ENCODE measurements around the gene ANKS6.

The ANKS6 gene

DNA sequence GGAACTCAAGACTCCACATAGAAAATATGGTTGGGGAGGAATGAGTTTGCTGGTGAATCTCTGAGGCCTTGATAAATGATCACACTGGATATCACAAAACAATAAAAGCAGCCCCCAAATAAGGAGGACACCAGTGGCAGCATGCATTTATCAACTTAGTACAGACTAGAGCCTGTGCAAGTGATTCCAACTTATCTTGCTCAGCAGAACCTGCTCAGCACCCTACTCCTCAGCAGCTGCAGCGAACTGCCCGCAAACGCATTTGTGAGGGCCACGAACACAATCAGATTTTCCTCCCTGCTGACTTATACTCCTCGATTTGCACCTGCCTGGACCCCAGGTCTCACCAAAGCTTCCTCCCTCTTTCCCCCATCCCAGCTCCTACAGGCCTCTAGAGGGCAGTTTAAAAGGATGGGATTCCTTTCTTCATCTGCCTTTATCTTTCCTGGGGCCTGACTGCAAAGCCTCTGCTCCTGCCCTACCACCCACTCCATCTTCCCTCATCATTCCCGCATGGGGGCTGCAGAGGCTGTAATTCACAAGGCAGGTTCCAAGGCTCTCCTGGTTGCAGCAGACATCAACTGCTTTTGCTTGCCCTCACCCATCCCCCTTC is 41.2 kb downstream of the ANKS6 start:
- Mint-ChIP-seq H3K27me3 (no peaks in the 10 kb centered on the region), H3K9me3 (peaks cover 8% of the 10 kb centered on the region), H3K27ac (no peak overlapping the region), H3K36me3 (ENCODE audit: low read depth) (peaks cover 83% of the 10 kb centered on the region), H3K4me1 (ENCODE audit: low read depth) (no peaks in the 10 kb centered on the region), H3K4me3 (no peak overlapping the region)
- no peak for DNase-seq

DNA sequence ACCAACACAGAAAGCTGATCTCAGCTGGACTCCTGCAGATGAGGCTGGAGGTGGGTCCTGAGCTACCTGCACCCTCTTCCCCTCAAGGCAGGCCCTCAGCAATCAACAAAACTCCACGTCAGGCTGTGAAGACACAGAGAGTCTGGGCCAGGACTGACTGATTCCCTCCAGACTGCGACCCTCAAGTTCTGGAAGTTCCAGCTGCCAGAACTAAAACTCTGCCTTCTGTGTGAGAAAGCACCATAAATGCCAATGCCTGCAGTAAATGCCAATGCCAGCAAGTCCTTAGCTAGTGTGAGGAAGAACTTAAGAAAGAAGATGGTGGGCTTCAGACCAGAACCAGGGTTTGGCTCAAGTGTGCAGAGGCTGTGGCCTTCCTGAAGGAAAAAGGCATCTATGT is 45.1 kb downstream of the ANKS6 start:
- Mint-ChIP-seq H3K27ac (no peak overlapping the region), H3K4me3 (no peak overlapping the region), H3K36me3 (ENCODE audit: low read depth) (peaks cover 86% of the 10 kb centered on the region), H3K27me3 (no peaks in the 10 kb centered on the region), H3K4me1 (ENCODE audit: low read depth) (no peaks in the 10 kb centered on the region), H3K9me3 (peaks cover 2% of the 10 kb centered on the region)
- no peak for DNase-seq

DNA sequence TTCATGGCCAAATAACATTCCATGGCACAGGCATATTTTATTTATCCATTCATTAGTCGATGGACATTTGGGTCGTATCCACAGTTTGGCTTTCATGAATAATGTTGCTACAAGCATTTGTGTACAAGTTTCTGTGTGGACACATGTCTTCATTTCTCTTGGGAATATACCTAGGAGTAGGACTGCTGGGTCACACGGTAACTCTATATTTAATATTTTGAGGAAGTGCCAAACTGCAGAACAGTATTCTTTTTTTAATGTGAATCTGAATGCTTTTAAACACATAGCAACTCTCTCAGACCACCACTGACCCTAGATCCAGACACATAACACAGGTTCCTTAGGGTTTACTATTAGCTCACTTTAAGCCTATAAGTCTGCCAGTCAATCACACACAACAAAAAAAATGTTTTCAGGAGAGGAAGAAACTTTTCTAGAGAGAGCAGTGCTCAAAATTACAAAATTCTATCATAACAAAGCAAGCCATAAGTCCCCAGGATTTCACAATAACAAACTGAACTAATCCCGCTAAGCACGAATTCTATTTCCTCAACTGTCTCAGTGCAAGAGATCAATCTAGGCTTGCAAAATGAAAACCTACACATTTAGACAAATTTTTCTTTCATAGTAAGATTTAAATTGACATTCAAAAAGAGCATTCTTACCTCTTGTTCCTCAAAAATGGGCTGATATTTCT is 45.8 kb downstream of the ANKS6 start:
- H3K4me1 Mint-ChIP-seq (ENCODE audit: low read depth): no peaks in the 10 kb centered on the region
- H3K9me3 Mint-ChIP-seq: peaks cover 2% of the 10 kb centered on the region
- peaks cover 86% of the 10 kb centered on the region for H3K36me3 Mint-ChIP-seq (ENCODE audit: low read depth)
- no peak overlapping the region for H3K4me3 Mint-ChIP-seq
- no peak overlapping the region for H3K27ac Mint-ChIP-seq
- DNase-seq: no peak
- no peaks in the 10 kb centered on the region for H3K27me3 Mint-ChIP-seq

DNA sequence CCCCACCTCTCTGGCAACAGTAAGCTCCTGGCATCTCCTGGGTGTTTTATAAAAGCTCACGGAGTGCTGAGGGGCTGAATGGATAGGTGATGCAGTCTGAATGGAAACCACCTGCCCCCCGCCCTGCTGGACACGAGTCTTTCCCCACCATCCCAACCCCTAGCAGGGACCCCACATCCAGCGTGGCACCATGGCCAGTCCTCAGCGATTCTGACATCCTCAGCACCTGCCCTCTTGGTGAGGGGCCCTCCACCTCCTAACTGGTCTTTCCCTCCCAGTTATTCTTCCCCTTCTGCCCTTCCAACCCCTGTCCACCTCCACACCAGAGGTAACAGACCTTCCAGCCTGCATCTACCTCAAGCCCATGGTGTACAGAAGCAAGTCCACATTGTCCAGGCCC is 48.9 kb downstream of the ANKS6 start:
- Mint-ChIP-seq H3K9me3 (peaks cover 2% of the 10 kb centered on the region), H3K27me3 (no peaks in the 10 kb centered on the region), H3K27ac (no peak overlapping the region), H3K4me1 (ENCODE audit: low read depth) (no peaks in the 10 kb centered on the region), H3K4me3 (no peak overlapping the region), H3K36me3 (ENCODE audit: low read depth) (peaks cover 87% of the 10 kb centered on the region)
- DNase-seq: no peak

DNA sequence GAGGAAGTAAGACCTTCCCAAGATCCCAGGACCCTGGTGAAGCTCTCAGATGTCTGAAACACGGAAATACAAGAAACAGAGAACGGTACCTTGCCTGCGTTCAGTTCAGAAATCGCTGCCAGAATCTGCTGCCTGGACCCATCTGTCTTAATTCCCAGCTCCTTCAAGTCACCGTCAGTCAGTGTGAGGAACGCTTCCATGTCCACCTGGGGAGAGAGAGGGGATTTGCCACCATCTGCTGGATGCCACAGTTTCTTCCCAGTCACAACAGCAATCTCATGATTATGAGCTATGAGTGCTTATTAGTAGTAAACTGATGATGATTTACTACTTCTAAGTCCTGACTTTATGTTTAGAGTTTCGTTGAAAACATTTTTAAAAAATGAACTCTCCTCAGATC is 50.9 kb downstream of the ANKS6 start:
- Mint-ChIP-seq H3K27ac (no peak overlapping the region), H3K36me3 (ENCODE audit: low read depth) (peaks cover 81% of the 10 kb centered on the region), H3K27me3 (no peaks in the 10 kb centered on the region), H3K9me3 (peaks cover 2% of the 10 kb centered on the region), H3K4me1 (ENCODE audit: low read depth) (no peaks in the 10 kb centered on the region), H3K4me3 (no peak overlapping the region)
- no peak for DNase-seq

DNA sequence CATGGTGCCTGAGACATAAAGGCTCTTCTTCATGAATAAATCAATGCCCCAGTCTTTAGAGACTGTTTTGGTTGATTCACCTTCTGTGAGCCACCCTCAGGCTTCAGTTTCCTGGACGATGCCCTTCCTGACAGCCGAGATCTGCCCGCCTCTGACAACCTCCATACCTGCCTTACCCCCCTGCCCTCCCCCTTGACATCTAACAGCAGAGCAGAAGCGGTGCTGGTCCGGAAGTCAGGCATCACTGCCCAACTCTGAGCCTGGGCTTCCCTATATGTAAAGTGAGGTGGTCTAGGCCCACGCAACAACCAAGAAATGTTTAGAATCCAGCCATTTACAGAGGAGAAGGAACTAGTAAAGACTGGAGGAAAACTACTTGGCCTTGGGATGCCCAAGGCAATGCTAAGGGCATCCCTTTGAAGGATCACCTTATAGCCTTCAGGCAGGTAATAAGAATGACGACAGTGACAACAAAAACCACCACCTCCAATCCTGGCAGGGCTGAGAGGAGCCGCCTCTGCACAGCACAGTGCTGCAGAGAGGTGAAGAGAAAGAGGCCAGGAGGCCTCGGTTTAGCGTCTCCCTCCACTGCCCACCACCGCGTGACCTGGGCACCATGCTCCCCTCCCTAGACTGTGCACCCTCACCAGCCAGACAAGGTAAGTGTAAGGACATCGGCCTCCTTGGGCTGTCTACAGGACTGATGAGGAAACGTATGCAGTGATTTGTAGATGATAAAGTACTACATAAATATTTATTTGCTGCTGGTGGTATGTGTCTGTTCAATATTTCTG is 52.3 kb downstream of the ANKS6 start:
- H3K27ac Mint-ChIP-seq: no peak overlapping the region
- peaks cover 77% of the 10 kb centered on the region for H3K36me3 Mint-ChIP-seq (ENCODE audit: low read depth)
- no peaks in the 10 kb centered on the region for H3K27me3 Mint-ChIP-seq
- no peaks in the 10 kb centered on the region for H3K4me1 Mint-ChIP-seq (ENCODE audit: low read depth)
- H3K4me3 Mint-ChIP-seq: no peak overlapping the region
- DNase-seq: no peak
- H3K9me3 Mint-ChIP-seq: peaks cover 7% of the 10 kb centered on the region

DNA sequence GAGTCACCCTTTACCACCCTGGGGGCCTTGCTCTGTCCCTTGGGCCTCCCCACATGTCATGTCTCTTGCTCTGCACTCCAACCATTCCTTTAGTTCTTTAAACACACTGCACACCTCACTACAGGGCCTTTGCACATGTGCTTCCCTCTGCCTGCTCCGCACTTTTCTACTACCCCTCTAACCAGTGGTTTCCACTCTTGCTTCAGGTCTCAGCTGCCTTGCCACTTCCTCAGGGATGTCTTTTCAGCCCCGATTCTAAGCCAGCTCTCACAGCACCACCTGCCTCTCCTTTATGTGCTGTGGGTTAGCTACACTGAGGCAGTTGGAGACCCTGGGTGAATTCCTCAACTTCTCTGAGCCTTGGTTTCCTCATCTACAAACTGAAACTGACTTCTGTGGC is 53.0 kb downstream of the ANKS6 start:
- Mint-ChIP-seq H3K4me3 (no peak overlapping the region), H3K9me3 (peaks cover 11% of the 10 kb centered on the region), H3K27ac (no peak overlapping the region), H3K4me1 (ENCODE audit: low read depth) (no peaks in the 10 kb centered on the region), H3K36me3 (ENCODE audit: low read depth) (peaks cover 76% of the 10 kb centered on the region), H3K27me3 (no peaks in the 10 kb centered on the region)
- DNase-seq: no peak

DNA sequence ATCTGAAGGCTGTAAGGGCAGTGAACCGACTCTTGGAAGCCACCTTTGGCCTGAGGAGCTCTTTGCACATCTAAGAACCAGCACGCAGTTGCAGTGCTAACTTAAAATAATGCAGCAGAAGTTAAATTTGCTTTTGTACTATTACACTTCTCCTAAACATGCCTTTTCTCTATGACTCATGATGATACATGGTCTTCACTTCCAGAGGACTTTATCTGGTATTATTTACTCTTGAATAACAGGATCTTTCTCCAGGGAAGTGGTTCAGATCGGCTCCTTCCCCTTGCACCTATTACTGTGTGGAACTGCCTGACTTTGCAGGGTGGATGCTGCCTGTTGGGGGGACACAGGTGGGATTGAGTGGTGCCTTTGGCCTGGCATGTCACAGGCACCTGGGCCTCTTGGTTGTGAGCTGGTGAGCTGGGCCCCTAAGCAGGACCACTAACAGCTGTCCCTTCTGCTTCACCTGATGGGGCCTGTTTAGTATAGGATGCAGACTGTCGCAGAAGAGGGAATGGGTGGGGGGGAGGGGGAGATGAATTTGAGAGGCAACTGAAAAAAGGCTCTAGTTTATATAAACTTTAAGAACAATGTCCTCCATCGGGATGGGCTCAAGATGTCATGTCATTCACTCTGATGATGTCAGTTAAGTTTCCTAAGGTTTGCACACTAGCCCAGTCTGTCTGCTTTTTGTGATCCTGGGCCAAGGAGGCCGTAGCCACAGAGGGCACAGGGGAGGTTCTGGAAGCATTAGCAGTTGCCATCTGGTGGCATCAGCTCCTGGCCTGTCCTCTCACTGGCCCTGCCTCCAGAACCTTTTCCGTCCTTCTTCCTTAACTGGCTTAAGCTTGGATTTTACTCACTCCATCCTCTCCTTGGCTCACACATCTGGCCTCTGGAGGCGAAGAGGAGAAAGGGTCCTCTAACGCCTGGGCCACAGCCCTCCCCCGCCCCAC is 53.8 kb downstream of the ANKS6 start:
- H3K9me3 Mint-ChIP-seq: peaks cover 11% of the 10 kb centered on the region
- DNase-seq: no peak
- H3K4me3 Mint-ChIP-seq: no peak overlapping the region
- no peaks in the 10 kb centered on the region for H3K27me3 Mint-ChIP-seq
- H3K4me1 Mint-ChIP-seq (ENCODE audit: low read depth): no peaks in the 10 kb centered on the region
- H3K36me3 Mint-ChIP-seq (ENCODE audit: low read depth): peaks cover 76% of the 10 kb centered on the region
- H3K27ac Mint-ChIP-seq: no peak overlapping the region

DNA sequence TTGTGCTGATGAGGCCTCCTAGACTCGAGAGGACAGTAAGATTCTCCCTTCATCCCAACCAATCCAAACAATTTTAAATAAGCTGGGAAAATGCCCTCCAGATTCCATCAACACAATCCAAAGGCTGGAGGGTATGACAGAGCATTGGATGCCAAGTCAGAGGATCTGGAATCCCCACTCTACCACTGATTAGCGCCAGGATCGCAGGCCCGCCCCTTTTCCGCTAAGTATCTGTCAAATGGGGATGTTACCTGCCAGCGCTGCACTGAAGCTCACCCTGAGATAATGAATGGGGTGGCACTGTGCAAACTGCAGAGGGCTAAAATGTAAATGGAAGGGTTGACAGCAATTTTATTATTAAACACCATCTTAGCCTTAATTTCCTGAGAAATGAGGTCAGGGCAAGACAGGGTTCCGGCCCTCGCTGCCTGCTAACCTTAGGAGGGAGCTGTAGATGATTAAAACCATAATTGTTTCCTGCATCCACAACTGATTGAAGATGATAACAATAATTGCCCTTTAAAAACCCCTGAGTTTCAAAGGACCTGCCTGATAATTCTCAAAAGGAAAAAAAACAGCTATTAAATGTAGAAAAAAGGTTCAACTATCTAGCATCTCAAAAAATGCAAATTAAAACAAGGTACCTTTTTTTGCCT is 56.0 kb downstream of the ANKS6 start:
- H3K9me3 Mint-ChIP-seq: peaks cover 11% of the 10 kb centered on the region
- no peaks in the 10 kb centered on the region for H3K4me1 Mint-ChIP-seq (ENCODE audit: low read depth)
- DNase-seq: no peak
- H3K27me3 Mint-ChIP-seq: no peaks in the 10 kb centered on the region
- H3K27ac Mint-ChIP-seq: no peak overlapping the region
- peaks cover 82% of the 10 kb centered on the region for H3K36me3 Mint-ChIP-seq (ENCODE audit: low read depth)
- H3K4me3 Mint-ChIP-seq: no peak overlapping the region

DNA sequence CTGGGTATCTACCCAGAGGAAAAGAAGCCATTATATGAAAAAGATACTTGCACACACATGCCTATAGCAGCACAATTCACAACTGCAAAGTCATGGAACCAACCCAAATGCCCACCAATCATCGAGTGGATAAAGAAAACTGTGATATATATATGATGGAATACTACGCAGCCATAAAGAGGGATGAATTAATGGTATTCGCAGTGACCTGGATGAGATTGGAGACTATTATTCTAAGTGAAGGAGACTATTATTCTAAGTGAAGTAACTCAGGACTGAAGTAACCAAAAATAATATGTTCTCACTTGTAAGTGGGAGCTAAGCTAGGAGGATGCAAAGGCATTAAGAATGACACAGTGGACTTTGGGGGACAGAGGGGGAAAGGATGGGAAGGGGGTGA is 57.6 kb downstream of the ANKS6 start:
- H3K4me1 Mint-ChIP-seq (ENCODE audit: low read depth): no peaks in the 10 kb centered on the region
- H3K36me3 Mint-ChIP-seq (ENCODE audit: low read depth): peaks cover 80% of the 10 kb centered on the region
- H3K27ac Mint-ChIP-seq: no peak overlapping the region
- DNase-seq: no peak
- H3K27me3 Mint-ChIP-seq: no peaks in the 10 kb centered on the region
- H3K4me3 Mint-ChIP-seq: no peak overlapping the region
- H3K9me3 Mint-ChIP-seq: peaks cover 11% of the 10 kb centered on the region

DNA sequence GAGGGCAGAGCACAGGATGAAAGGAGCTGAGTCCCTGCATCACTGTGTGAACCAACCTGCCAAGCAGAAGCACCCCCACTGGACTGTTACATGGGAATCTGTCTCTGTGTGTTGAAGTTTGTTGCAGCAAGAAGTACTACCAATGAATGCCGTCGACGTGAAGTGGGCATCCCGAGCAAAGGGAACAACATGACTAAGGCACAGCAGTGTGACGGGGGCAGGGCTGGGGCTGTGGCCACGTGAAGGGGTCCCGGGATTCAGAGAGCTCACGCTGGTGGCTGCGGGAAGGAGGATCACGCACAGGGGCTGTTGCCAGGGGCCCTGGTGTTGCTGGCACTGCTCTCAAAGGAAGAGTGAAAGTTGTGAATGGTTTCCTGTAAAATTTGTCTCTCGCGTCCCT is 60.1 kb downstream of the ANKS6 start:
- no peak overlapping the region for H3K4me3 Mint-ChIP-seq

DNA sequence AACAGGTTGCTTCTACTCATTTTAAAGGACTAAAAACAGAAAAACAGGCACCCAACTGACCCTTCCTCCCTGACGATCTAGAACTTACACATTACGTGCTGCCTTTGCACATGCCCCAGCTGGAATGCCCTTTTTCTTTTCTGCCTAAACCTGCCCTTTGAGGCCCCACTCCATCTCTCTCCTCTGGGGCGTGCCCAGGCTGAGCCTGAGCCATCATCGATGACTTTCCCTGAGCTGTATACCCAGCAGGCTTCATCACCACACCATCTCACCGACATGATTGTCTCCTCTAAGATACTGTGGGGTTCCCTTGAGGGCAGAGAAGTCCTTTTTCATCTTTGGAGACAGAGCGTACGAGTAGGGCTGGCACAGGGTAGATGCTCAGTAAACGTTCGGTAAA is 63.6 kb downstream of the ANKS6 start:
- Mint-ChIP-seq H3K4me3 (no peak overlapping the region), H3K27ac (no peak overlapping the region)

More for the DNA sequence above, 60.1 kb downstream of the ANKS6 start:
- Mint-ChIP-seq H3K9me3 (peaks cover 11% of the 10 kb centered on the region), H3K36me3 (ENCODE audit: low read depth) (peaks cover 68% of the 10 kb centered on the region), H3K27me3 (no peaks in the 10 kb centered on the region), H3K27ac (no peak overlapping the region), H3K4me1 (ENCODE audit: low read depth) (no peaks in the 10 kb centered on the region)
- no peak for DNase-seq

DNA sequence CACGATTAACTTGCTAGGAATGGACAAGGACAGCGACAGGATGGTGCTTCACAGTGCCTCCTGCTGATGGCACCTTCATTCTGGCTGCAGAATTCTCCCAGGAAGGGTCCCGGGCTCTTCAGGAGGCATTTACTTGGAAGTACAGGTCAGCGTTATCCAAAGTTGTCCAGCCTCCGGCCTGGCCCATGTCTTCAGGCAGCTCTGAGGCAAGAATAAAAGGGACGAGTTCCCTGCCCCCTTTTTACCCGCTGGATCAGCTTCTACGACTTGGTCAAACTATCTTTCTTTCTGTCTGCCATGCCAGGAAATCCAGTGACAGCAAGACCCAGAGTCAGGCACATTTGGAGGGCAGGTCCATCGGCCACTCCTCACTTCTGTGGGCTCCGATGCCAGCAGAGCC is 64.3 kb downstream of the ANKS6 start:
- no peaks in the 10 kb centered on the region for H3K9me3 Mint-ChIP-seq
- DNase-seq: no peak
- H3K4me1 Mint-ChIP-seq (ENCODE audit: low read depth): no peaks in the 10 kb centered on the region
- no peak overlapping the region for H3K4me3 Mint-ChIP-seq
- H3K27ac Mint-ChIP-seq: no peak overlapping the region
- peaks cover 34% of the 10 kb centered on the region for H3K36me3 Mint-ChIP-seq (ENCODE audit: low read depth)
- H3K27me3 Mint-ChIP-seq: peaks cover 2% of the 10 kb centered on the region

More for the DNA sequence above, 63.6 kb downstream of the ANKS6 start:
- Mint-ChIP-seq H3K9me3 (no peaks in the 10 kb centered on the region), H3K4me1 (ENCODE audit: low read depth) (no peaks in the 10 kb centered on the region), H3K27me3 (no peaks in the 10 kb centered on the region), H3K36me3 (ENCODE audit: low read depth) (peaks cover 41% of the 10 kb centered on the region)
- DNase-seq: no peak

DNA sequence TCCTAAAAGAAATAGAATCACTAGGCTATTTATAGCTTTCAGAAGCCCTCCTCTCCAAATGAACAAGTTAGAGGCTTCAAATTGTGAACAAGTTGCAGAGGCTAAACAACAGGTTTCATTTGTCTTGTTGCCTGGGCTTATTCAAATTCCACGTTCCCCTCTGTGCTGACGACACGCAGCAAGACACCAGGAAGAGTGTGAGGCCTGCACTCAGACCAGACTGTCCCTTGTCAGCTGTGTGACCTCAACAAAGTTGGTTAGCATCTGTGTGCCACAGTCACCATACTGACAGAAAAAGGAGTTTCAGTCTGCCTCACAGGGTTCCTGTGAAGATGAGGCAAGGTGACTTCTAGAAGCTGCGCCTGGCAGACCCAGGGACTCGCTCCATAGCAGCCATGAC is 65.5 kb downstream of the ANKS6 start:
- no peaks in the 10 kb centered on the region for H3K9me3 Mint-ChIP-seq
- peaks cover 9% of the 10 kb centered on the region for H3K27me3 Mint-ChIP-seq
- H3K36me3 Mint-ChIP-seq (ENCODE audit: low read depth): peaks cover 22% of the 10 kb centered on the region
- no peak overlapping the region for H3K4me3 Mint-ChIP-seq
- no peak overlapping the region for H3K27ac Mint-ChIP-seq
- H3K4me1 Mint-ChIP-seq (ENCODE audit: low read depth): no peaks in the 10 kb centered on the region
- no peak for DNase-seq
